Activated gamma-delta T cell treated with Interleukin-2 at 50 U/mL for 16 hours (primary cell): ENCODE measurements around the gene WASF1.
A peak's percentile ranks its signal among the peaks of the same experiment; 100 is the strongest.

Experiments used
- DNase-seq: peaks from one replicate; pipeline ENCODE4 v3.0.0-alpha.2; 2020

The WASF1 gene

DNA sequence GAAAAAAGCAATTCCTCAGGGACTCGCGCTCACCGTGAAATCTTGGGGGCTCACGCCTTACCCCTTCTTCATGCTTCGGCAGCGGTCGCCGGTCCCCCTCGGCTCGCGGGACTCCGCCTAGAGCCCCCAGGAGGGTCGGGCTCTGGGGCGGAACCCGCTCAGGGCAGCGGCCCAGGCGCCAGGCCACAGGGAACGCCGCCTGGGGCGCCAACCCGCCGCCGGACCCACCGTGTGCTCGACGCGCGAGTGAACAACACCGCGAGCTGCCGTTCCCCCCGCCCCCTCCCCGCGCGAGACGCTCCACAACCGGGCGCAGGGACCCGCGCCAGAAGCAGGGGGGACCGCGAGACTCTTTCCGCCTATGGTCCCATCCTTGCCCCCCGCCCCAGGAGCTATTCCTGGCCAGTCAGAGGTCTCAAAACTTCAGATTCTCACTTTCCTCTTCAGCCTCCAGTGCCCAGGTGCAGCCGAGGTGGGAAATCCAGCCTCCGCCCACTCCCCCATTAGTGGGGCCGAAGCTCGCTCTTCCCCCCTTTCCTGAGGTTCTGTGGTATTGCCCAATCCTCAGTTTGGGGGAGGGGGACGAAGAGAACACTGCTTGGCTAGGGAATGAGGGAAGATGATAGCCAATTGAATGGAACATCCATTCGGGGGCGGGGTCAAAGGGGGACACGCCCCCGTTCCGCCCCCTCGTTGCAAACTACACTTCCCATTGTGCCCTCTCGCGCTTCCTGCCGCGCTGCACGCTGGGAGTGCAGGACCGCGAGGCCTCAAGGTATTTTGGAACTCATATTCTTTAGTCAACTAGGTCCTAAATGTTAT is at the start of gene WASF1:
WASF1 (minus strand) TSS at position 265 of the 822 bp plus-strand sequence. CDS start 52,069 bp downstream, outside the sequence.
- peak; percentile 87 for DNase-seq

DNA sequence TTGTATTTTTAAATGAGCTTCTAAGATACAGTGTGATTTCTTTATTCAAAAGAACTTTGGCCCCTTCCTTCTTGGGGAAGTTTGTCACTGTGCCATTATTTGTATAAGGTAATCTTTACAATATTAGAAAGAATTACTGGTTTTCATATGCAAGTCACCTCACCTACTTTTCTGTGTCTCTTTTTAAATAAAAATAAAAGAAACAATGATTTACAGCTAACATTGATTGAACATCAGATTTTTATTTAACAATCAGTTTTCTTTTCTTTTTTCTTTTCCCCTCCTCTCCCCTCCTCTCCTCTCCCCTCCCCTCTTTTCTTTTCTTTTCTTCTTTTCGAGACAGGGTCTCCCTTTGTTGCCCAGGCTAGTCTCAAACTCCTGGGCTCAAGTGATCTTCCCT is 46.8 kb upstream of the WASF1 start:
- DNase-seq = no peak

DNA sequence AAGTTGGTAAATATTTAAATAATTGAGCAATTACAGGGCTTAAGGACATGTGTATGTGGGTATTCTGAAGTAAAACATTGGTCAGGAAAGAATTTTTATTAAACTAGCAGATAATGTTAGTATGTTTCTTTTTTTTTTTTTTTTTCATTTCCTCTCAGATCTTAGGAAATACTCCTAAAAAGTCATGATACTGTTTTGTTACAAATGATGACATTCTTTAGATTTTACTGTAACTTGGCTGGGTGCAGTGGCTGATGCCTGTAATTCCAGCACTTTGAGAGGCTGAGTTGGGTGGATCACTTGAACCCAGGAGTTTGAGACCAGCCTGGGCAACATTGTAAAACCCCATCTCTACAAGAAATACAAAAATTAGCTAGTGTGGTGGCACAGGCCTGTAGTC is 42.3 kb upstream of the WASF1 start:
- no peak for DNase-seq

DNA sequence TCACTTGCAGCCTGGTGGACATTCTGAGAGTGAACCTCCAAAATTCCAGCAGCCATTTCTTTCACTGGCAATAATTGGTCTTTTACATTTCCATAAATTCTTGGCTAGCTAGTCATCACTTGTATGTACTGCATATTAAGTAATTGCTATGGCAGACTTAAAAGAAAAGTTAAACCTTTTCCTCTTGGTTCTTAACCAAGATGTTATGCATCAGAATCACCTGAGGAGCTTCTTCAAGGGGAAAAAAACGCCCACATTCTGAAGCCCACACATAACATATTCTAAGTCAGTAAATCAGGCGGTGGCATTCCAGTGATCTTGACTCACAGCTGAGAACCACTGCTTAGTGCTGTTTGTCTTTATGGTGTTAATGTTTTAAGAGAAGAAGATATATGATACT is 37.8 kb upstream of the WASF1 start:
- DNase-seq = no peak

DNA sequence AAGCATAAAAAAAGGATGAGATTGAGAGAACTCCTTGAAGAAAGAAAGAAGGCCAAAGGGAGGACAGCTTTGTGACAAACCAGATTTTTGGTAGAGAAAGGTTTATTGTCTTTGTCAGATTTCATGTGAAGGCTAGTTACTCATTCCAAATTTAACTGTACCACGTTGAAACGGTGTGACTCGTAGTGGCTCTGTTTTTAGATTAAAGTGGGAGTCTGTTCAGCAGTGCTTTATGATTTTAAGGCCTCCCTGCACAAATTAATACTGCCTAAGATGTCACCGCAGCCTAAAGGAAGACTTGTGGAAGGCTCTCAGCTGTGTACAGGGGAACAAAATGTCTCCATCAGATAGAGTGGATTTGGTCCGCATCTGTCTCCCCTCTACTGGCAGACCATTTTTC is 36.7 kb upstream of the WASF1 start:
- DNase-seq = no peak

DNA sequence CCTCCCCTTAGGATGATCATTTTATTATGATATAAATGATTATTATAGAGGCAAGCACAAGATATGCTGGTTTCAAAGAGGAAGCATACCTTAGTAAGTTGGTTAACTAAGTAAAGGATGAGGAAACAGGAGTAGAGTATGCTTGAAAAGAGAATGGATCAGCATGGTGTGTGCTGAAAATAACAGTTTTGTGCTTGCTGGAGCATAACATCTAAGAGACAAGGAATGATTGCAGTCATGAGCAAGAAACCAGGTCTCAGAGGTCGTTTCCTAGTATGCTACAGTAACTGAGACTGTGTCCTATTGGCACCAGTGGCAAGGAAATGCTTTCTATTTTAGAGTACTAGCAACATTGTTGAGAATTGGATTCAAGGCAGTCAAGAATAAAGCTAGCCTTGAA is 34.9 kb upstream of the WASF1 start:
- DNase-seq = no peak

DNA sequence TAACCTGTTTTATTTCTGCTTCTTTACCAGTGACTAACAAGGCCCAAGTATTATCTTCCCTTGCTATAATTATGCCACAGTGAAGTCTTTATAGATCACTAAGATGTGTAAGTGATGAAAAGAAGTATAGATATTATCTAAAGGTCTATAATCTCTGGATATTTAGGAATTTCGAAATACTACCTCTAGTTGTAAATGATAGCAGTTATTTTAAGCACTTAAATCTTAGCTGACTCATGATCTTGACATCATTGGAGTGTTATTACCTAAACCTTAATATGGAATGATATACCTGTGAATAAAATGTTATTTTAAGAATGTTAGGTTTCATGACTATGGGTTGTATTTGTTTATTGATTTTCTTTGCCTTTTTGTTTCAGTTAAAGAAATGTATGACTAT is 32.3 kb upstream of the WASF1 start:
- DNase-seq = no peak

DNA sequence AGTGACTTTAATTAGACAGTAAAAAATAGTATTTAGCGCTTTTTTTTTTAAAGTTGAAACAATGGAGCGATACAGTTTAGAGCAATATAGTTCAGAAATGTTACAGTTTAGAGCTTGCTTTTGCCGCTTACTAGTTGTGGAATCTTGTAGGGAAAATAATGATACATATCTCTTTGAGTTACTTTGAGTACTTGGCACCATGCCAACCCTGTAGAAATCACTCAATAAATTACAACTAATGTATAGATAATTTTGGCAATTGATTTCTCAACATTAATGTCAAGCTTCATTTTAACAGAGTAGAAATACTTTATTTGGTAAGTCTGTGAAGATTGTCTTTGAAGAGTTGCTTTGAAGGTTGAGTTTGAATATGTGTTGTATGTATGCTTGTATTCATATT is 28.2 kb upstream of the WASF1 start:
- DNase-seq = no peak

- DNase-seq = no peak
Measured at GRCh38 chr6:110201151-110201884, 21.8 kb upstream of the WASF1 start.

- DNase-seq = no peak
Measured at GRCh38 chr6:110198561-110198960, 19.1 kb upstream of the WASF1 start.

DNA sequence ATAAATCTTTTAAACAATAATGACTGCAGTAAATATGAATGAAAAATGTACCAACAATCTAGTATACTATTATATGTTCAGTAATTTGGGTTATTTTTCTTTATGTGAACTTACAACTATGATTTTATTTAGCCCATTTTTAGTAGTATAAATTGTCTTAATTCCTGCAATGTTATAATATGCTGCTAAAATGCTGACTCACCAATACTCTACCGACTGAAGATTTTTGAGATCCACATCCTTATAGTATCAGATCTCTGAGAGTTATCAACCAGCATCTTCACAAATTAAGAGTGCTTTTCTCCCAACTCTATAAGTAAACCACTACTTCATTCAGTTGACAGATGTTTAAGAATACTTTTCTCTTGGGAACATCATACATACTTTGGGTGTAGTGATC is 17.4 kb upstream of the WASF1 start:
- DNase-seq = no peak

GRCh38 chr6:110195639-110196038 is 16.2 kb upstream of the WASF1 start:
- DNase-seq = no peak

DNA sequence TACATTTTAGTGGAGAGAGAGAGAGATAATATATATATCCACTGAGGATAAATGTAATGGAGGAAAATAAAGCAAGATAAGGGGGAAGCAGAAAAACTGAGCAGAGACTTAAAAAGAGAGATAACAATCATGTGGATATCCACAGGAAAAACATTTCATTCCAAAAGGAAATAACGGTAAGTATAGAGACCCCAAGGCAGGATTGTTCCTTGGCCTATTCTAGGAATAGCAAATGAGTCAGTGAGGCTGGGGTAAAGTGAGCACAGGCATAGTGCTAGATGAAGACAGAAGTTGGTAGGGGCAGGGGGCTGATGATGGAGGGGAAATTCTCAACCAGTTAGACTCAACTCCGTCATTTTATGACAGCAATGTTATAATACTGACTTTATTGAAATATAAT is 12.0 kb upstream of the WASF1 start:
- DNase-seq = no peak

DNA sequence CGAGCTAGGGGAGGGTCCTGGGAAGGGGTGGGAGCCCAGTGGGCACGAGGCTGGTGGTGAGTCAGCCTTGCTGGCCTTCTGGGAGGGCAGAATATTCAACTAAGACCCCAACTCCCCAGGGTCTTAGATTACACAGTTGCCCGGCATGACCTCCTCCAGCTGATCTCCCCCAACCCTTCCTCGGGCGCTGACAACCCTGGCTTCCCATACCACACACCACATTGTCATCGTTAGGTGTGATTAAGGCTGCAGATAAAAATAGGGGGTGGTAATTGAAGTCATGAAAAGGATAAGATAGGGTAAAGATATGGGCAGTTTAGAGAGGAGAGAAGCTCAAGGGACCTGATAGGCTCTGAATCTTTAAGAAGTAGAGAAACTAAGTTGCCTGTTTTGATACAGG is 11.3 kb upstream of the WASF1 start:
- DNase-seq = no peak

- no peak for DNase-seq
Measured at GRCh38 chr6:110188791-110189190, 9.3 kb upstream of the WASF1 start.

DNA sequence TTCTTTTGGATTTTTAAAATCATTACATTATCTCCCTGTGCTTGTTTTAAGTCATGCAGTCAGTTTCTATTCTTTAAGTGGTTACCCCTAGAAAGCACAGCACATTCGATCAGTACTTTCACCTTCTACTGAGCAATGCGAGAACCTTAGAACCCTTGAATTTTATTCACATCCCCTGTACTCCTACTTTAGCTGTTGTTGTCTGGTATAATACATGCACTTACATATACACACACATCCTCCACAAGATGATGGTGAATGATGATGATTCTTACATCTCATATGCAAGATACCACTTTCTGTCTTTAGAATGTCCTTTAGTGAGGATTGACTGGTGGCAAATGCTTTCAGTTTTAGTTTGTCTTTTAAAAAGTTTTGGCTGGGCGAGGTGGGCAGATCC is 6.4 kb upstream of the WASF1 start:
- no peak for DNase-seq

DNA sequence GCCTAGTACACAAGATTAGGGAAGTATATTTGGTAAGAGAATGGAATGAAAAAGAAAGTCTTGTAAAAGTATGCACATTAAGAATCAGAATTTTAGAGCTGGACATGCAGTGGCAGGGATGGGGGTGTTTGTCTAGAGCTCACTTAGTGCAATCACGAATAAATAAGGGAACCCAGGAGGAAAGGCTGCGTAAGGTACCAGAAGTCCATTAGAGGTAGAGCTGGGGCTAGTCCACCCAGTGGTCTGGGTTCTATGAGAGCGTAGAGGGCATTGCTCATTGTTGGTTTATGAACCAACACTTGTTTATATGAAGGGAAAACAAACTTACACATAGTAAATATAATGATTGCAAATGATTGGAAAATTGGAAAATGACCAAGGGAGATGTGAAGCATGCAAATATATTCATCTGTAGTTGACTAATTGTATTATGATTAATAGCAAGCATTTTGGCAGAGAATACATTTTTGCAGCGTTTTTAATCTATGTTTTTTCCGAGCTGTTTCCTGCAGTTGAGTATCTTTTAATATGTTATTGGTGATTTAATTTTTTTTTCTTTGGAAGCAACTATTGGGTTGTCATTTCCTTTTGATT is 3.9 kb upstream of the WASF1 start:
- DNase-seq = no peak

DNA sequence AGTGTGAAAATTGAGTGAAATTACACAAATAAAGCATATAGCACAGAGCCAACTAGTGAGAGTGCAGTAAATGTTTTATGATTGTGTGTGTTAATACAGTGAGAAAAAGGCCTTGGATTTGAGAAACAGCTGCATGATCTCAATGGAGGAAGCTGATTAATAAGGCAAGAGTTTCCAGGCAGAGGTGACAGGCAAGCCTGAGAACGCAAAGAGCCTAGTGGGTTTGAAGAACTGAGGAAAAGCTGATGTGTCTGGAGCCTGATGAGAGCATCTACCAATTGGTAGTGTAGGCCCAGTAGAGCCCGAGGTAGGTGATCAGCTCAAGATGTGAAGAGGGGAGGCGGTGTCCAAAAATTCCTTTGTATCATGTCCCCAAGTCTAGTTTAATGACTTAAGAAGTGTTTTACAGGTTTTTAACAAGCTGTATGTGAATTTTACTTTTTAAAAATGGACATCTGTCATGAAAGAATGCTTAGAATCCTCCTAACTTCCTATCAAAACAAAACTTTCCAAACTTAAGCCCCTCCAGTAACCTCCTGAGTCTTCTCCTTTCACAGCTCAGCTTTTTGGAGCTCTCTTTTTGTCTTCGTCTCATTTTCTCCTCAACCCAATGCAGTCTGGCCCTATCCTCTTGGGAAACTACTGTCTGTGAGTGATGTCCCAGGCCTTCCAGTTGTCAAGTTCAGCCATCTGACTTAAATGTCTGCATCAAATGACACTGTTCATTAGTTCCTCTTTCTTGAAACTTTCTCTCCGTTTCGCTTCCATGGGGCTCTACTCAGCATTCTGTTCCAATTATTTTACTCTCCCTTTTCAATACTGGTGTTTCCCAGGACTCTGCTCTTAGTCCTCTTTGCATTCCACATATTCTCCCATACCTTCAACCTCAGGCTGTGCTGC is 1.9 kb upstream of the WASF1 start:
- DNase-seq = no peak

DNA sequence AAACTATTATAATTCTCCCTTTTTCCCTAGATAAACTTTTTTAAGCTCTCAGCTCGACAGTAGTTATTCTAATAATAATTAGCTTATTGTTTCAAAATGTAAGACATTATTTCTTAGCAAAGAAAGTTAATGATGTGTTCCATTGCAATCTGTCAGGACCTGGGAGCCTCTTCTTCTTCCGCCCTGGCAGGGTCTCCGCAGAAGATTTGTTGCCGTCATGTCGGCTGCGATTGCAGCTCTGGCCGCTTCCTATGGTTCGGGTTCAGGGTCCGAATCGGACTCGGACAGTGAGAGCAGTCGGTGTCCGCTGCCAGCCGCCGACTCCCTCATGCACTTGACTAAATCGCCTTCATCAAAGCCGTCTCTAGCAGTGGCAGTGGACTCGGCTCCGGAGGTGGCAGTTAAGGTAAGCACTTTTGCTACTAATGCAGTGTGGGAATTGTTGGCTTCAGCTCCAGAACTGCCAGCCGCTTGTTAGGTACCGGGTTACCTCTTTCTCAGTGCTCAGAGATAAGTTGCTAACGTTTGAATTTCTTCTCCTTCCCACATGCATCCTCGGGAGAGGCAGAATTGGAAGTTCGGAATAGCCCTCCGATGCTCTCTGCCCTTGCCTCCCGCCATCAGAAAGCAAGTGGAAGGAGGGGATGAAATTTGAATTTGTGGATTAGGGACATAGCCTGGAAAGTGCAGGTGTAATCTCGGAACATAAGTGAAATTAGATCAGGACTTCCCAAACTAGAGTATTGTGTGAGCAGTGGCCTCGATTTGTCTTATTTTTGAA is 948 bp upstream of the WASF1 start, which contains the start of gene CDC40:
CDC40 (plus strand) TSS at position 200 of the 781 bp plus-strand sequence; CDS start at position 218, 18 bp downstream.
- DNase-seq = peak; percentile 51

- DNase-seq = peak; percentile 59
Measured at GRCh38 chr6:110178626-110179405, 654 bp downstream of the WASF1 start.

DNA sequence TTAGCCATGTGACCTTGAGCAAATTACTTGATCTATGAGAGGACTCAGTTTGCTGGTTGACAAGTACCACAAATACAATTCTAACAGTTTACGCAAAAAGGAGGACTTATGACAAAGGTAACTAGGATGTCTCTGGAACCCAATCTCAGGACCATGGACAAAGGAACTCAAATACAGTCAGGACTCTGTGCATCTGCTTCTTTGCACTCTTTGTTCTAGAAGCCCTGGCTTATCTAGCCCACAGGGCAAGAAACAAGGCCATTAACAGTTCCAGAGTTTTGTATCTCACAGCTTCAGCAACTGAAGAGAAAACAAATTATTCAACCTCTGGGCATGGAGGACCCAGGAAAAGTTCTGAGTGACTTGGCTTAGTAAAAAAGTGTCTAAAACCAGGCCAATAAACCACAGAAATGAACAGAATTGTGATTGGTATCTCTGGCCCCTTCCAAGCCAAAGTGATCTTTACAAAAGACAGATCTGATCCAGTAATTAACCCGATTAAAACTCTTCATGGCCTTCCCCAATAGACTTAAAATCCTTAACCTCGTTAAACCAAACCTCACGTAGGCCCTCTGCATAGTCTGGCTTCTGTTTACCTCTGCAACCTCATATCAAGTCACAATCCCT is 5.9 kb downstream of the WASF1 start:
- no peak for DNase-seq
